ENCODE measurements around the gene TMC6. TPM values are rescaled to one million over a fixed set of nuclear protein-coding genes. Genes with fewer than 3 reads are reported as not detected.

TMC6 gene
- 0.42 and 1.2 TPM in 2 replicates for total RNA-seq

DNA sequence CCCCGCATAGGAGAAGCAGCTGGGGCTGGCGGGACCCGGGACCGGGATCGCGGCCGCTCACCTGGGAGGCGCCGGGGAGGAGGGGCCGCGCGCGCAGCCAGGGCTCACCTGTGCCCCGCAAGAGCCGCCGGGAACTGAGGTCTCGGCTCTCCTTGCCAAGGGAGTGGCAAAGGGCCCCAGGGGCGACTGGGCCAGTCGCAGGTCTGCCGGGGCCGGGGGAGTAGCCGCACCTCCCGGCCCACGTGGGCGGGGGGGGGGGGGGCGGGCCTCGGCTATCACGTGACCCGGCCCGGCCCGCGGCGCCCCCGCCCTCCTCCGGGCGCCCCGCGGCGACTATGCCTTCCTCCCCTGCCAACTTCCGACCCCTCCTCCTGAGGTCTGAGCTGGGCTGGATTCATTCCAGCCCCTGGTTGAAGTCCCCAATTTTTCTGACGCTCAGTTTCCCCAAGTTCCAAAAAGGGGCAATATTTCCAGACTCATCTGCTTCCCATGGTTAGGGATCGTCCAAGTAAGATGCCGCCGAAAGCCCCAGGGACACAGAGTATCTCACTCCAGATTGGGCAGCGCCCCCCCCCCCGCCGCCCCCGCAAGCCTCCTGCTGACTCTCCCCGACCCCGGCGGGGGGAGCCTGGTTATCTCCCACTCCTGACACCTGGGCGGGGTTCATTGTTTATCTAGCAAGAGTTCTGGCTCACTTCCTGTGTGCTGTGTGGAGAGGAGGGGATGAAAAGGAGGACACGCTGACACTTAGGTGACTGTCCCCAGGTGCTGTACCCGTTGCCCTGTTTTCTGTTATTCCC lies at the start of gene TMC6:
TSS of gene TMC6 (minus strand) at position 205 of the 800 bp plus-strand sequence. CDS start 1,923 bp downstream, outside the sequence.

GRCh38 chr17:78168242-78168902 lies 39.8 kb upstream of the TMC6 start, which contains the start of gene SYNGR2:
TSS of gene SYNGR2 (plus strand) at chr17:78168581. CDS start at chr17:78168617, 36 bp downstream.

GRCh38 chr17:78130437-78131101 lies 2.0 kb upstream of the TMC6 start, which contains the start of gene TMC8:
TSS of gene TMC8 (plus strand) at chr17:78130771. CDS start at chr17:78131589, 818 bp downstream.

Other genes starting within 250 kb of the TMC6 start
- gene TNRC6C, start 170.1 kb downstream of the TMC6 start, total RNA-seq: 3.6 and 6.0 TPM in 2 replicates
- not detected in 2 replicates for gene TMC8, start 2.0 kb upstream of the TMC6 start, total RNA-seq
- not detected in 2 replicates for gene C17orf99, start 17.6 kb upstream of the TMC6 start, total RNA-seq
- gene SYNGR2, start 39.8 kb upstream of the TMC6 start, total RNA-seq: 17.8 and 32.0 TPM in 2 replicates
- gene TK1, start 58.3 kb upstream of the TMC6 start, total RNA-seq: 15.1 and 45.9 TPM in 2 replicates
- gene AFMID, start 58.6 kb upstream of the TMC6 start, total RNA-seq: 24.6 and 26.4 TPM in 2 replicates
- 4.8 and 21.0 TPM in 2 replicates for gene BIRC5, start 85.5 kb upstream of the TMC6 start, total RNA-seq
- gene TMEM235, start 102.9 kb upstream of the TMC6 start, total RNA-seq: not detected in 2 replicates
- gene SOCS3, start 231.3 kb upstream of the TMC6 start, total RNA-seq: 10.2 and 81.4 TPM in 2 replicates
- gene PGS1, start 249.9 kb upstream of the TMC6 start, total RNA-seq: 35.7 and 40.4 TPM in 2 replicates

Data from smooth muscle cell of the umbilical artery (primary cell).